ENCODE data around the gene ZKSCAN3. TPM values are rescaled to one million over a fixed set of nuclear protein-coding genes. Genes with fewer than 3 reads are reported as not detected.

ZKSCAN3 gene
- polyA plus RNA-seq, 3 donors = 0.36 to 1.7 (median 1.6) TPM

GRCh38 chr6:28353356-28353755, 3.6 kb downstream of the ZKSCAN3 start:
- no peak for DNase-seq
- peaks cover 29 to 40% of the 10 kb centered on the region in 2 donors for H3K4me1 ChIP-seq (ENCODE audit: control insufficient read depth in 1 of 2, insufficient read depth in 2 of 2, low read length in 2 of 2)
- Mint-ChIP-seq H3K27ac (no peak overlapping the region), H3K27me3 (ENCODE audit: low read depth in 3 of 3) (peaks cover 0 to 4% (median 0%) of the 10 kb centered on the region in 3 donors), H3K36me3 (peaks cover 0 to 3% of the 10 kb centered on the region in 2 donors), H3K4me1 (peaks cover 39% of the 10 kb centered on the region), H3K9me3 (no peaks in the 10 kb centered on the region), H3K4me3 (no peak overlapping the region)
- H3K27ac ChIP-seq (ENCODE audit: low read depth in 1 of 2, low read length in 2 of 2) = no peak overlapping the region
- H2AFZ ChIP-seq (ENCODE audit: insufficient read depth, low read depth, low read length, poor library complexity, severe bottlenecking) = no peak overlapping the region
- intact Hi-C loops (cut with micrococcal nuclease) = loop anchor here in 1 of 2 donors (10.0 kb wide), 1 partner anchor 209 kb away; the partner anchor contains the start of gene ZKSCAN8
- TF ChIP-seq CTCF (IDR thresholded peaks at IDR 0.05) = no peak
- H3K9me3 ChIP-seq (replicated peaks in 1 of 2; ENCODE audit: control insufficient read depth in 1 of 2, insufficient read depth in 1 of 2, low read length in 2 of 2) = no peaks in the 10 kb centered on the region
- H3K4me3 ChIP-seq (replicated peaks in 1 of 3; ENCODE audit: low read depth in 2 of 3, low read length in 3 of 3) = no peak overlapping the region
- H3K4me2 ChIP-seq (replicated peaks; ENCODE audit: extremely low read depth, low read length, poor library complexity, severe bottlenecking) = no peak overlapping the region
- 100% methylated on average over 2 of the region's 3 CpGs for WGBS (ENCODE audit: insufficient coverage)
- H3K9ac ChIP-seq (ENCODE audit: insufficient read depth, low read length, poor library complexity, severe bottlenecking) = no peak overlapping the region
- peaks cover 43% of the 10 kb centered on the region for H3K79me2 ChIP-seq (ENCODE audit: insufficient read depth, low read length)
- no peaks in the 10 kb centered on the region for H3K27me3 ChIP-seq (ENCODE audit: control insufficient read depth in 2 of 2, insufficient read depth in 2 of 2, low read length in 2 of 2)
- no peaks in the 10 kb centered on the region for H3K36me3 ChIP-seq (replicated peaks in 1 of 2; ENCODE audit: control insufficient read depth in 1 of 2, insufficient read depth in 2 of 2, low read length in 2 of 2)
- no peaks in the 10 kb centered on the region for H4K20me1 ChIP-seq (ENCODE audit: insufficient read depth, low read length)

GRCh38 chr6:28353981-28354676, 4.4 kb downstream of the ZKSCAN3 start:
- intact Hi-C loops (cut with micrococcal nuclease) = loop anchor here in 1 of 2 donors (10.0 kb wide), 1 partner anchor 209 kb away; the partner anchor contains the start of gene ZKSCAN8
- no peak overlapping the region for H3K9ac ChIP-seq (ENCODE audit: insufficient read depth, low read length, poor library complexity, severe bottlenecking)
- H3K36me3 ChIP-seq (replicated peaks in 1 of 2; ENCODE audit: control insufficient read depth in 1 of 2, insufficient read depth in 2 of 2, low read length in 2 of 2) = no peaks in the 10 kb centered on the region
- Mint-ChIP-seq H3K27ac (no peak overlapping the region), H3K9me3 (no peaks in the 10 kb centered on the region), H3K36me3 (peaks cover 0 to 3% of the 10 kb centered on the region in 2 donors), H3K4me3 (no peak overlapping the region), H3K27me3 (ENCODE audit: low read depth in 3 of 3) (peaks cover 0 to 4% (median 0%) of the 10 kb centered on the region in 3 donors), H3K4me1 (peaks cover 39% of the 10 kb centered on the region)
- 78% methylated on average over 10 of the region's 11 CpGs for WGBS (ENCODE audit: insufficient coverage)
- peaks cover 43% of the 10 kb centered on the region for H3K79me2 ChIP-seq (ENCODE audit: insufficient read depth, low read length)
- no peak overlapping the region for H2AFZ ChIP-seq (ENCODE audit: insufficient read depth, low read depth, low read length, poor library complexity, severe bottlenecking)
- H3K27ac ChIP-seq (ENCODE audit: low read depth in 1 of 2, low read length in 2 of 2) = no peak overlapping the region
- no peak for DNase-seq
- H3K4me1 ChIP-seq (ENCODE audit: control insufficient read depth in 1 of 2, insufficient read depth in 2 of 2, low read length in 2 of 2) = peaks cover 29 to 40% of the 10 kb centered on the region in 2 donors
- H3K27me3 ChIP-seq (ENCODE audit: control insufficient read depth in 2 of 2, insufficient read depth in 2 of 2, low read length in 2 of 2) = no peaks in the 10 kb centered on the region
- no peaks in the 10 kb centered on the region for H3K9me3 ChIP-seq (replicated peaks in 1 of 2; ENCODE audit: control insufficient read depth in 1 of 2, insufficient read depth in 1 of 2, low read length in 2 of 2)
- no peak overlapping the region for H3K4me3 ChIP-seq (replicated peaks in 1 of 3; ENCODE audit: low read depth in 2 of 3, low read length in 3 of 3)
- no peak overlapping the region for H3K4me2 ChIP-seq (replicated peaks; ENCODE audit: extremely low read depth, low read length, poor library complexity, severe bottlenecking)
- no peak for TF ChIP-seq CTCF (IDR thresholded peaks at IDR 0.05)
- H4K20me1 ChIP-seq (ENCODE audit: insufficient read depth, low read length) = no peaks in the 10 kb centered on the region
